HG02970 (cell line): ENCODE data around the gene CDC14A.

Experiments
- ATAC-seq: cut with Tn5 transposase; IDR thresholded peaks from one replicate; pipeline ENCODE4 v1.9.1; 2021; ENCODE audit warnings: mild to moderate bottlenecking, moderate library complexity, moderate number of reproducible peaks; ENCODE audit not compliant: unreplicated experiment, low FRiP score

The CDC14A gene

GRCh38 chr1:100441146-100441545 is 88.8 kb downstream of the CDC14A start:
- ATAC-seq = no peak

DNA sequence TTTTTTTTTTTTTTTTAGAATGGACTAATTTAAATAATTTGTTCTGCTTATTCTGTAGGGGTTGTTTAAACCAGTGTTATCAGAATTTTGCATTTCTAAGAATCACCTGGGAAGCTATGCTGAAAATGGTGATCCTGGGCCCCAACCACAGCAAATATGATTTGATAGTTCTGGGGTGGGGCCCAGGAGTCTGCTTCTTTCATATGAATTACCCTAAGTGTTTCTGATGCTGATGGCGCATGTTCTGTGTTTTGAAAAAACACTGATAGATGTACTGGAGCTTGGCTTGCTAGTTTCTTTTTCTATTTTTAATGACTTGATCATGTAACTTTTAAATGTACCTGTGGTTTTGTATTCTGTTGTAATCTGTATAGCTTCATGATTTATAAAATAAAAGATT is 89.3 kb downstream of the CDC14A start:
- ATAC-seq = no peak

GRCh38 chr1:100443811-100444571 is 91.7 kb downstream of the CDC14A start:
- ATAC-seq = no peak

GRCh38 chr1:100445565-100445964 is 93.3 kb downstream of the CDC14A start:
- ATAC-seq = no peak

GRCh38 chr1:100448366-100448765 is 96.1 kb downstream of the CDC14A start:
- no peak for ATAC-seq

- ATAC-seq = no peak
Measured at GRCh38 chr1:100449477-100449876, 97.2 kb downstream of the CDC14A start.

DNA sequence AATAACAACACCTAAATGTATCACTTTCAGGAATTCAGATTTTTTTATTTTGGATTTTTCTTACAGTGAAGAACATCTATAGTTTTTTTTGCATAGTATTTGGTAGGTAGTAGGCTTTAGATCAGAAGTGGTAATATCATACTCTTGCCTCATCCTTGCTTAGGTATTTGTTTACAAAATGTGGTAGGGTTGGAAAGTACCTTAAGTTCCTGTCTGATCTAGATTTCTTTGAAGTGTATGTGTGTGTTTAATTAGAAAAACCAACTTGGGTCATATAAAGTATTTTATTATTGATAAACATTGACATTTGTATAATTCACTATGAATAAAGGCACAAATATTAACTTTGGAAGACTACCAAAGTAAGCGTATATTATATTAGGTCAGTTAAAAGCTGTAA is 100.3 kb downstream of the CDC14A start:
- no peak for ATAC-seq

- no peak for ATAC-seq
Measured at GRCh38 chr1:100455478-100456072, 103.3 kb downstream of the CDC14A start.

- ATAC-seq = no peak
Measured at GRCh38 chr1:100456880-100457279, 104.6 kb downstream of the CDC14A start.

DNA sequence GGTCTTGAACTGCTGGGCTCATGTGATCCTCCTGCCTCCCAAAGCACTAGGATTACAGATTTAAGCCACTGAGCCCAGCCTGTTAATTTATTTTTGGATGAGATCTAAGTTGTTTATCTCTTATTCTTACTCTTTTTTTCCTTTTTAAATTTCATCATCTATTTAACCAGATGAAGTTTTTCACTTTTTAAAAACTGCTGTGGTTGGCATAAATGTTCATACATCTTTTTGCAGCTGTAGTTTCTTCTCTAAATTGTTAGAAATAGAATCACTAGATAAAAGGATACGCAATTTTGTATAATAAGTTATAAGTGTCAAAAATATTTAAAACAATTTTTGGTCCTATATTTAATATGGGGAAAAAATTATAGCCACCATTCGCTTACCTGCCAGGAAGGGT is 105.4 kb downstream of the CDC14A start:
- no peak for ATAC-seq

DNA sequence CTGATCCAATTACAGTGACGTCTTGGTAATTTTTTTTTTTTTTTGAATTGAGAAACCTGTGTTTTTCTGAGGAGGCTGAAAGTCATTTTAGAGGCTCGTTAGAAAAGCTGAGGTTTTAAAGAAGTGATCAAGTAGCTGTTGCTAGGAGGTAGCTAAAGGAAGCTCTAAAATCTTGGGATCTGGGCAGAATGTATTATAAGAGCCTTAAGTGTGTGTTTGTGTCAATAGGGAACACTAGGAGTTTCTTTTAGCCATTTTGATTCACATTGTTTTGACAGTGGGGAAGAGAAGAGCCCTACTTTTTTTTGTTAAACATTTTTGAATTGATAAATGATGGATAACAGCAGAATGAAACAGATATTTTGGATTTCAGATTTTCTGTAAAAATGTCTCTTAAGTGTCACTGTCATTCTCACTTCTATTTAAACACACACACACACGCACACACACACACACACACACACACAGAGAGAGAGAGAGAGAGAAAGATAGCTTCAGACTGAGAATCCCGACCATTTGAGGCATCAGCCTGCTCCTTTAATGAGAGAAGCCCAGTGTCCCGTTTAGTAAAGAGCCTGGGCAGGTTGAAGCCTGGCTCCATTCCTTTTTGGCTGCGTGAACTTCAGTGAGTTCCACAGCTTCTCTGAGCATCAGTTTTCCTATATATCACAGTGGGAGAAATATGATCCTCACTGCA is 106.5 kb downstream of the CDC14A start:
- ATAC-seq = no peak

DNA sequence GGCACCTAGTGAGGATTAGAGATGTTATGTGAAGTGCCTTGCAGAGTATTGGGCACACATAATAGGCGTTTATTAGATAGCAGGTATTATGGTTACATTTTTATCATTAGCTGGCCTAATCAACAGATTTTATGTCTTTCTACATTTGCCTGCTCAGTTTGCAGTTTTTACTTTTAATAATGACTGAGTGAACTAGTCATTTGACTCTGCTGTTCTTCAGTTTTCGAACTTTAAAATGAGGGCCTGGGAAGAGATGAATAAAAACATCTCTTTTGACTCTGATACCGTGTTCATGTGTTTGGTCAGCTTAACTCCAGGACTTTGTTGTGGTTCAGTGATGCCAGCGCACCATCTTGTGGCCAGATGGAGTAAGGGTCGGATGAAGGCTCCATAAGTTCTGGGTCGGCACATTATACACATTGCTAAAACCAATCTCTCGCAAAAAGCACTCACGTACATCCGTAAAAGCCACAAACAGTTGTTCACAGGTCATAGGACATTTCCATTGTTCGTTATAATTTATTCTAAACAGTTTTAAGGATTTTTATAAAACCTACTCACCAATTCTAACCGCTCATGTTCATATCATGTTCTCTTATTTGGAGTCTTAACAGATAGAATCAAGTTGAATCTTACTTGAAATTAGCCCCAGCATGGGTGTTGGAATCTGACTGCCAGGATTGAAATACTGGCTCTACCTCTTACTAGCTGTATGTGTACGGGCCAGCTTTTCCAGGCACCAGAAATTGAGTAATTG is 107.2 kb downstream of the CDC14A start:
- peak; percentile 70 for ATAC-seq

DNA sequence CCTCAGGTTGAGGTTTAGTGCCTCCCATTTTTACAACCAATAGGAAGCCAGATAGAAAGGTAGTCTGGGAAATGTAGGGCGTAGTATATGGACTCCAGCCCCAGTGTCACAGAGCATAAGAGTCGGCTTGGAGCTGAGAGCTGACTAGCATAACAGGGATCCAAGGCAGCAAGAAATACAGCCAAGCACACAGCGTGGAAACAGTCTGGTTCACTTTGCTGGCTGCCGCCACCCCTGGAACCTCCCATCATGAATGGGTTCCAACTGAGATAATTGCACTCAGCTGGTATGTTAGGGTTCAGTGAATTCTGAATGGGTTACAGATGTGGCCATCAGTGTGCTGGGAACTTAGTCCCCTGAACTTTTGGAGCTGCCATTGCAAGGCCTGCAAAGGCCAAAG is 108.9 kb downstream of the CDC14A start:
- ATAC-seq = no peak

DNA sequence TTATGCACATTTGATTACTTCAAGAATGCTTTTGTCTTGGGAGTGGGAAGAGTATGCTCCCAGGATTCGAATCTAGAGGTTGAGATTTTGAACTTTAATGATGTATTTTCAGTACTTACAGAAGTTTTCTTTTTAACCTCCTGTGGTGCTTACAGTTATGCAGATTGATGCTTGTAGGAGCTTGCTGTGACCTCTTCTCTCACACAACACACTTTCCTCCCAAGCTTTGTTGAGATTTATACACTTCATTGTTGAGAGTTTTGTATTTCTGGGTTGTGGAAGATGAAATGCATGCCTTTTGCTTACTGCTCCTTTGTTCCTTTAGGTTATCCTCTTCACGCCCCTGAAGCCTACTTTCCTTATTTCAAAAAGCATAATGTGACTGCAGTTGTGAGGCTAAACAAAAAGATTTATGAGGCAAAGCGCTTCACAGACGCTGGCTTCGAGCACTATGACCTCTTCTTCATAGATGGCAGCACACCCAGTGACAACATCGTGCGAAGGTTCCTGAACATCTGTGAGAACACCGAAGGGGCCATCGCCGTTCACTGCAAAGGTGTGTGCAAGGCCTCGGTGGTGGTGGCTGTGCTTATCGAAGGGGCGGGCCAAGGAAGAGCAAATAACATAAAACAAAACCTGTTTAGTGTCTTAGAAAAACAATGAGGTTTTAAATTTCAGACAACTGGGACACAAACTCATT is 110.2 kb downstream of the CDC14A start:
- ATAC-seq = no peak

DNA sequence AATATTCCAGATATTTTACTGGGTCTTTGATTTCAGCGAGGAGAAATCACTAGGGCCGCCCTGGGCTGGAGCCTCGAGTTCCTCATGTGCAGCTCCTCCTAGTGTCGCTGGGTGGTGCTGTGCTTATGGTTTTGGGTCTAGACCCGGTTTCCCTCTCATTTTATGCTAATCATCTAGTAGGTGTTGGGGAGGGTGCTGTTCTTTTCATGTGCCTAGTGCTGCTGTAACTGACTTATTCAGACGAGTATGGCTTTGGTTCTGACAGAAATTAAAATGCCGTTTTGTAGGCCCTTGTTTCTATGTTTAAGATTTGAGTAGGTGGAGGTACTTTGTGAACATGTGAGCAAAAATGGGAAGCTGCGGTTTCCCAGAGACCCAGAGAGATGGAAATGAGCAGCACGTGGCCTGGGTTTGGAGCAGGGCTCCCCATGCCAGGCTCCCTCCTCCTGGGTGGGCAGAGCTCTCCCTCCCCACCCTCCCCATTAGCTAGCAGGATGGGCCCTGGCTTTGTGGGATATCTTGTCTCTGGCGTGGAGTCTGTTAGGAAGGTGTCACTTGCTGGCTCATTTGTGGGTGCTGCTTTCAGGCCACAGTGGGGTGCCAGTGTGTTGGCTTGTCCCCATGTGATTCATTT is 111.6 kb downstream of the CDC14A start:
- peak; percentile 77 for ATAC-seq

DNA sequence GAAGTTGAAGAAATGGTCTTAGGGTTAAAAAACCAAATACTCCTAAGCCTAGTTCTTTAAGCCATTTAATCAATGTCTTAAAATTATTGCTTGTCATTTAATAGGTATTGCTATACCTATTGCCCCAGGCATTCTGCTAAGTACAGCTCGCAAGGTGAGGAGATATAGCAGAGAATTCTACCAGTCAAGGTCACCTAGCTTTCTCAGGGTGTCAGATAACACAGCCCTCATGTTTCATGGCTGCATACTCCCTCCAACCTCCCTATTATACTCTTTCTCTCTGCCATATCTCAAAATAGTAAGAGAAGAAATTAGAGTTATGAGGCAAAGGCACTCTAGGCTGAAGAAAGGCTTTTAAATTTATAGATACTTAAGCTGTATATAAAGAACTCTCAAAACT is 117.3 kb downstream of the CDC14A start:
- ATAC-seq = no peak

DNA sequence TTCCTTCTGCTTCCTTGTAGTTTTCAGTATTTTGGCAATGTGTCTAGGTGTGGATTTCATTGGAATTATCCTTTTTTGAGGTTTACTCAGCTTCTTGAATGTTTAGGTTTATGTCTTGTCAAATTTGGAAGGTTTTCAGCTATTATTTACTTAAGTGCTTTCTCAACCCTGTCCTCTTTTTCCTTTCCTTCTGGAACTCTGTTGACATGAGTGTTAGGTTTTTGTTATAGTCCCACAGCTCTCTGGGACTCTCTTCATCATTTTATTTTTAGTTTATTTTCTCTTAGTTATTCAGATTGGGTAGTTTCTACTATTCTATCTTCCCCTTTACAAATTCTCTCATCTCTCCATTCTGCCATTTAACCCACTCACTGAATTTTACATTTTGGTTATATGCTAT is 122.5 kb downstream of the CDC14A start:
- ATAC-seq = no peak

- ATAC-seq = no peak
Measured at GRCh38 chr1:100476735-100477290, 124.5 kb downstream of the CDC14A start.

DNA sequence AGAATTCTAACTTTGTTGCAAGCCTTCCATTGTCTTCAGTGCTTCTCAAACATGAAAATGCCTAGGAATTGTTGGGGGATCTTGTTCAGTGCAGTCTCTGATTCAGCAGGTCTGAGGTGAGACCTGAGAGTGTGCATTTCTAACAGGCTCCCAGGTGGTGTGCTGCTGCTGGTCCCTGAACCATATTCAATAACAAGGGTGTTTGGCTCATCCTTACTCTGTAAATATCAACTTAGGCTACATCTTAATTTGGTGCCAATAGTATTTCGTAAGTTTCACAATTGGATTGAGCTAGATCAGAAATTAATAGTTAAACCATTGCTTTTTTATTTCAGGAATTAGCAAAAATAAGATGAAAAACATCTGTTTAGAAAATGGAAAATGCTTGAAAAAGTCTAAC is 126.5 kb downstream of the CDC14A start:
- ATAC-seq = no peak
